Common myeloid progenitor, CD34-positive (primary cell): ENCODE data around the gene PPAN.

Experiments used
- CTCF ChIA-PET: fragments of 350-600 bp; sonication (Branson Sonifier 250); formaldehyde crosslinking; loops from one replicate; lab custom pipeline; 2021; ENCODE audit warnings: antibody characterized with exemption; lab: Charles Lee
- POLR2A ChIA-PET: fragments of 350-600 bp; sonication (Branson Sonifier 250); formaldehyde crosslinking; loops from one replicate; lab custom pipeline; 2021; ENCODE audit warnings: antibody characterized with exemption; lab: Charles Lee
- DNase-seq, 3 donors: peaks; one replicate each; pipeline versions ENCODE4 v3.0.0 to v3.0.0-alpha.2; 2013
- H3K27ac ChIP-seq, 2 experiments: 1 replicate in 1 of 2; 2 replicates in 1 of 2; pipeline ENCODE4 v1.7.0; 2013; ENCODE audit warnings: inconsistent platforms in 2 of 2, low read length in 2 of 2, mild to moderate bottlenecking in 2 of 2, low read depth in 1 of 2, moderate library complexity in 1 of 2; ENCODE audit not compliant: severe bottlenecking in 2 of 2, insufficient read depth in 1 of 2, poor library complexity in 1 of 2
- H3K27me3 ChIP-seq, 5 experiments: replicated peaks in 2 of 5; 1 replicate in 3 of 5; 2 replicates in 2 of 5; pipeline versions ENCODE4 v1.6.1 to v1.7.0; 2013; ENCODE audit warnings: low read length in 4 of 5, mild to moderate bottlenecking in 2 of 5, moderate library complexity in 2 of 5, inconsistent platforms in 1 of 5; ENCODE audit not compliant: insufficient read depth in 5 of 5, control insufficient read depth in 4 of 5
- H3K36me3 ChIP-seq, 4 experiments: 1 replicate in 2 of 4; 2 replicates in 2 of 4; pipeline versions ENCODE4 v1.6.1 to v1.7.0; 2013; ENCODE audit warnings: low read length in 3 of 4, control low read depth in 1 of 4, mild to moderate bottlenecking in 1 of 4; ENCODE audit not compliant: control insufficient read depth in 4 of 4, insufficient read depth in 4 of 4
- H3K4me1 ChIP-seq, 4 experiments: 1 replicate in 3 of 4; 2 replicates in 1 of 4; pipeline versions ENCODE4 v1.6.1 to v1.7.1; 2013; ENCODE audit warnings: low read length in 3 of 4, mild to moderate bottlenecking in 3 of 4, control low read depth in 1 of 4, inconsistent platforms in 1 of 4, moderate library complexity in 1 of 4; ENCODE audit not compliant: control insufficient read depth in 4 of 4, insufficient read depth in 4 of 4; ENCODE audit errors: control extremely low read depth in 1 of 4
- H3K4me3 ChIP-seq, 7 experiments: 1 replicate in 4 of 7; 2 replicates in 3 of 7; pipeline versions ENCODE4 v1.5.1 to v1.7.0; 2013; ENCODE audit warnings: mild to moderate bottlenecking in 7 of 7, low read length in 6 of 7, moderate library complexity in 6 of 7, inconsistent platforms in 2 of 7, low read depth in 2 of 7, control low read depth in 1 of 7; ENCODE audit not compliant: insufficient read depth in 4 of 7, control insufficient read depth in 1 of 7; ENCODE audit errors: extremely low read depth in 1 of 7
- H3K9me3 ChIP-seq, 5 experiments: 1 replicate in 4 of 5; 2 replicates in 1 of 5; pipeline versions ENCODE4 v1.6.1 to v1.7.1; 2013; ENCODE audit warnings: low read length in 4 of 5, mild to moderate bottlenecking in 2 of 5, inconsistent platforms in 1 of 5, low read depth in 1 of 5, moderate library complexity in 1 of 5; ENCODE audit not compliant: control insufficient read depth in 4 of 5, insufficient read depth in 2 of 5; ENCODE audit errors: control extremely low read depth in 1 of 5
- whole genome bisulfite sequencing: methylation state at CpG from one replicate; pipeline ENCODE4 v1.1.5; 2013; ENCODE audit not compliant: insufficient coverage; 5-methylcytosine and 5-hydroxymethylcytosine counted together

Gene PPAN

DNA sequence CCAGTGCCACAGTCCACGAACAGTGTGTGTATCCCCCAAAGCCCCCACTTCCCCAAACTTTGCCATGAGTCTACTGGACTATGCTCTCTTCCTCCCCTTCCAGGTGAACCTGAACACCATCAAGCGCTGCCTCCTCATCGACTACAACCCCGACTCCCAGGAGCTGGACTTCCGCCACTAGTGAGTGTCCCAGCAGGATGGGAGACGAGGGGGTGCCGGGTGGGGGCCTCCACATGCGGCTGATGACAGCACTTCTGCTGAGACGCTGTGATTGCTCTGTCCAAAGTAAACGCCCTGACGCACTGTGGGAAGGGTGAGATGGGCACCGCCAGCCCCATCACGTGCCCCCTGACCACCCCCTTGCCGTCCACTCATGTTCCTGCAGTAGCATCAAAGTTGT lies 3.4 kb downstream of the PPAN start:
- H3K27ac ChIP-seq, result no peak overlapping the region
- no peak for DNase-seq
- H3K36me3 ChIP-seq, result peaks cover 0 to 59% (median 44%) of the 10 kb centered on the region in 4 experiments
- WGBS, result 97% methylated on average over 14 of the region's 14 CpGs
- ChIA-PET POLR2A (no interaction called here), CTCF (interaction anchor here (16.0 kb wide), 1 partner anchor 12 kb away, joined by 118 read pairs; no protein-coding TSS in a partner anchor)
- peaks cover 13 to 68% (median 55%) of the 10 kb centered on the region in 4 experiments for H3K4me1 ChIP-seq
- no peak overlapping the region for H3K4me3 ChIP-seq
- no peaks in the 10 kb centered on the region for H3K27me3 ChIP-seq
- no peaks in the 10 kb centered on the region for H3K9me3 ChIP-seq

DNA sequence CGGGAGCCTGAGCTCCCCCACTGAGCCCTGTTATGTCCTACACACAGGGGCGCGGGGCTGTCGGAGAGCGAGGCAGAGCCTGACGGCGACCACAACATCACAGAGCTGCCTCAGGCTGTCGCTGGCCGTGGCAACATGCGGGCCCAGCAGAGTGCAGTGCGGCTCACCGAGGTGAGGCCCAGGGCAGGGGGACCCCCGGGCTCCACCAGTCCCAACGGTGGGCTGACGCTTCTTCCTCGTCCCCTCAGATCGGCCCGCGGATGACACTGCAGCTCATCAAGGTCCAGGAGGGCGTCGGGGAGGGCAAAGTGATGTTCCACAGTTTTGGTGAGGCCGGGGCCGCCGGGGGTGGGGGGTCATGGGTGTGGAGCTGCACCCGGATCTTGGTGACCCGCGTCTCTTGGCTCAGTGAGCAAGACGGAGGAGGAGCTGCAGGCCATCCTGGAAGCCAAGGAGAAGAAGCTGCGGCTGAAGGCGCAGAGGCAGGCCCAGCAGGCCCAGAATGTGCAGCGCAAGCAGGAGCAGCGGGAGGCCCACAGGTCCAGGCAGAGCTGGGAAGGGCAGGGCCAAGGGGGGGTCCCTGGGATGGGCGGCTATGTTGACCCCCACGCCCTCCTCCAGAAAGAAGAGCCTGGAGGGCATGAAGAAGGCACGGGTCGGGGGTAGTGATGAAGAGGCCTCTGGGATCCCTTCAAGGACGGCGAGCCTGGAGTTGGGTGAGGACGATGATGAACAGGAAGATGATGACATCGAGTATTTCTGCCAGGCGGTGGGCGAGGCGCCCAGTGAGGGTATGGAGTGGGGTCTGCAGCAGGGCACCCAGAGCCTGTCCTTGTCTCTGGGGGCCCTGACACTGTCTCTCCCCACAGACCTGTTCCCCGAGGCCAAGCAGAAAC lies 4.2 kb downstream of the PPAN start:
- no peak for DNase-seq
- CTCF ChIA-PET, result interaction anchor here (16.0 kb wide), 1 partner anchor 12 kb away, joined by 118 read pairs; no protein-coding TSS in a partner anchor
- Histone ChIP-seq H3K4me3 (no peak overlapping the region), H3K36me3 (peaks cover 0 to 67% (median 48%) of the 10 kb centered on the region in 4 experiments), H3K4me1 (peaks cover 13 to 60% (median 48%) of the 10 kb centered on the region in 4 experiments), H3K27me3 (no peaks in the 10 kb centered on the region), H3K9me3 (no peaks in the 10 kb centered on the region), H3K27ac (no peak overlapping the region)
- POLR2A ChIA-PET, result no interaction called here
- 94% methylated on average over 34 of the region's 44 CpGs for WGBS

DNA sequence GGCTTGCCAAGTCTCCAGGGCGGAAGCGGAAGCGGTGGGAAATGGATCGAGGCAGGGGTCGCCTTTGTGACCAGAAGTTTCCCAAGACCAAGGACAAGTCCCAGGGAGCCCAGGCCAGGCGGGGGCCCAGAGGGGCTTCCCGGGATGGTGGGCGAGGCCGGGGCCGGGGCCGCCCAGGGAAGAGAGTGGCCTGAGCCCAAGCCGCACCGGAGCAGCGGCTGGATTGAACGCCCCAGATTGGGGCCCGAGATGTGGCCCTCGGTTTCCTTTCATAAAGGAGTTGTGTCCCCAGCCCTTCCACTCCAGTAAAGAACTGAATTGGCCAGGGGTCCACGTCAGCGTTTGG lies 4.8 kb downstream of the PPAN start:
- Histone ChIP-seq H3K27ac (no peak overlapping the region), H3K36me3 (peaks cover 0 to 73% (median 53%) of the 10 kb centered on the region in 4 experiments), H3K27me3 (no peaks in the 10 kb centered on the region), H3K4me3 (peak overlapping the region in 1 of 7 experiments; percentile 42), H3K9me3 (no peaks in the 10 kb centered on the region), H3K4me1 (peaks cover 9 to 54% (median 42%) of the 10 kb centered on the region in 4 experiments)
- POLR2A ChIA-PET, result no interaction called here
- DNase-seq, result no peak
- WGBS, result 97% methylated on average over 17 of the region's 19 CpGs
- CTCF ChIA-PET, result interaction anchor here (1.3 to 16.0 kb wide), 2 partner anchors 13 to 181 kb away, joined by 3 to 118 read pairs; no protein-coding TSS in a partner anchor

DNA sequence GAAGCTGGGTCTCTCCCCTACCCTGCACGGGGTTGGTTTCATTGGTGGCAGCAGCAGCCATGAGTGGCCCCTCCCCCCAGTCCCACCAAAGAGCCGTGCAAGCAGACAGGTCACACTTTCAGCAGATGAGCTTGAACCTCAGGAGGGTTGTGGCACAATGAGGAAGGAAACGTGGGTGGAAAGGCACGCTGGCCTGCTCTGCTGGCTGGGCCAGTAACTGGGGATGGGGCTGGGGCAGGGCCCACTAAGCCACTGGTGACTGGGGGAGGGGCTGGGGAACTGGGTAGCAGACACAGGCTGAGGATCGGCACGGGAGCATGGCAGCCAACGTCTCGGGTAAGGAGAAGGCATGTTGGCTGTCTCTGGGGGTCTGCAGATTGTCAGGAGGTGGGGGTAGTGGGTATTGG lies 5.2 kb downstream of the PPAN start, which contains the start of gene P2RY11:
TSS of gene P2RY11 (plus strand) at position 289 of the 407 bp plus-strand sequence. CDS start at position 318, 29 bp downstream.
- 23% methylated on average over 6 of the region's 8 CpGs for WGBS
- no peaks in the 10 kb centered on the region for H3K27me3 ChIP-seq
- H3K4me3 ChIP-seq, result peak within 1 kb of the TSS in 2 of 7 experiments; percentile 24 to 42
- peaks cover 1 to 78% (median 57%) of the 10 kb centered on the region in 4 experiments for H3K36me3 ChIP-seq
- no peak within 1 kb of the TSS for H3K27ac ChIP-seq
- H3K4me1 ChIP-seq, result peaks cover 9 to 53% (median 39%) of the 10 kb centered on the region in 4 experiments
- peak in 2 of 3 donors; percentile 63 to 71 for DNase-seq
- POLR2A ChIA-PET, result no interaction called here
- H3K9me3 ChIP-seq, result no peaks in the 10 kb centered on the region
- CTCF ChIA-PET, result interaction anchor here (1.3 to 16.0 kb wide), 2 partner anchors 13 to 182 kb away, joined by 3 to 118 read pairs; no protein-coding TSS in a partner anchor

DNA sequence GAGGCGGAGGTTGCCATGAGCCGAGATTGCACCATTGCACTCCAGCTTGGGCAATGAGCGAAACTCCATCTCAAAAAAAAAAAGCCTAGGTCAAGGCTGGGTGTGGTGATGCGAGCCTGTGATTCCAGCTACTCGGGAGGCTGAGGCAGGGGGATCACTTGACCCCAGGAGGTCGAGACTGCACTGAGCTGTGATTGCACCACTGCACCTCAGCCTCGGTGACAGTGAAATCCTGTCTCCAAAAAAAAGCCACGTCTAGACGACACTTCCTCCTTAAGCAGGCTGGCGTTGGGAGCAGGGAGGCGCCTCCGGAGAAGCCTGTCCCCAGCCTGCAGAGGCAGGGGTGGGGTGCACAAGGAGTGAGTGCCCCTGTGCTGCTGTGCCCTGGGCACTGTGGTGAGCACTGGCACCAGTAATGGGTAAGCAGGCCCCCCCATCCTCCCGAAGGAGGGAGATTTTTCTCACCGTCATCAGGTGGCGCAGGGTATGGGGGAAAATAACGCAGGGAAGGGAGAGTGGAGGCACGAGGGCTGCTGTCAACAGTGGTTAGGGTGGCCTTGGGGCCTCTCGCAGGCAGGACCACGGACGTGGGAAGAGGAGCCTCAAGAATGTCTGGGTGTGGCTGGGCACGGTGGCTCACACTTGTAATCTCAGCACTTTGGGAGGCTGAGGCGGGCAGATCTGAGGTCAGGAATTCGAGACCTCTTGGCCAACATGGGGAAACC lies 6.0 kb downstream of the PPAN start:
- ChIA-PET POLR2A (interaction anchor here (0.7 kb wide), 1 partner anchor 1270 kb away, joined by 3 read pairs; no protein-coding TSS in a partner anchor), CTCF (interaction anchor here (1.3 to 16.0 kb wide), 3 partner anchors 12 to 182 kb away, joined by 3 to 118 read pairs (median 13); no protein-coding TSS in a partner anchor)
- H3K36me3 ChIP-seq, result peaks cover 3 to 84% (median 63%) of the 10 kb centered on the region in 4 experiments
- H3K4me1 ChIP-seq, result peaks cover 3 to 47% (median 32%) of the 10 kb centered on the region in 4 experiments
- no peak overlapping the region for H3K4me3 ChIP-seq
- H3K9me3 ChIP-seq, result no peaks in the 10 kb centered on the region
- WGBS, result 74% methylated on average over 20 of the region's 23 CpGs
- no peaks in the 10 kb centered on the region for H3K27me3 ChIP-seq
- H3K27ac ChIP-seq, result no peak overlapping the region
- DNase-seq, result no peak

DNA sequence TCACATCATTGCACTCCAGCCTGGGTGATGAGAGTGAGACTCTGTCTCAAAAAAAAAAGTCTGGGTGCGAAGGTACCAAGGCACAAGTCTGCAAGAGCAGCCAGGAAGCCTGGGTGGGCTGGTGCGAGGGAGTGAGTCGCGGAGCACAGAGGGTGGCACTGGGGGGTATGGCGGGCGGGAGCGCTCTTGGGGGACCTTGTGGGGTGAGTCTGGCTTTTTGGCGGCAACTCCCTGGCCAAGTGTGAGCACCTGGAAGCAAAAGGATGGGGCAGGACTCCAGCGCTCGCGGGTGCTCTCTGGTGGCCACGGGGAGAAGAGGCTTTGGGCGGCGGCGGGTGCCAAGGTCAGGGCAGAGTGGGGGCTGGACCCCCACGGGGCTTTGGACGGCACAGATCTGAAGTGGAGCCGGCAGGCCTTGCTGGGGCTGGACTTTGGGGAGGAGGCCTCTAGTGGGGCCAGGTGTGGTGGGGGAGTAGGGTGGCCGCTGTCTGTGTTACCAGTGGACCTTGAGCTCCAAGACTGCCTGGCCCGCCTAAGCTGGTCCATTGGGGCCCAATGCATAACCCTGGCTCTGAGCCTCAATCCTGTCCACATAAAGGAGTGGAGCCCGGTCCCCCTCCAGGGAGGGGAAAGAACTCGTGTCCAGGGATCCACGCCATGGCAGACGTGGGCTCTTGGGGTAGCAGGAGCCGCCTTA lies 6.9 kb downstream of the PPAN start:
- CTCF ChIA-PET, result interaction anchor here (0.6 to 16.0 kb wide), 5 partner anchors 9 to 137 kb away, joined by 3 to 118 read pairs (median 12); partner anchors contain the start of gene ANGPTL6

More for the DNA sequence above, 6.9 kb downstream of the PPAN start:
- Histone ChIP-seq H3K4me1 (peaks cover 0 to 38% (median 28%) of the 10 kb centered on the region in 4 experiments), H3K4me3 (no peak overlapping the region), H3K27ac (no peak overlapping the region), H3K36me3 (peaks cover 8 to 84% (median 60%) of the 10 kb centered on the region in 4 experiments), H3K9me3 (no peaks in the 10 kb centered on the region), H3K27me3 (no peaks in the 10 kb centered on the region)
- 50% methylated on average over 21 of the region's 25 CpGs for WGBS
- POLR2A ChIA-PET, result interaction anchor here (0.5 to 2.1 kb wide), 2 partner anchors 9 to 16 kb away, joined by 3 to 8 read pairs; no protein-coding TSS in a partner anchor
- DNase-seq, result peak in 2 of 3 donors; percentile 59 to 60
